22Rv1 (cell line): ENCODE data around the gene ANO10.

Source experiments
- H3K27ac ChIP-seq: fragments of 450-650 bp; 2 replicates; pipeline ENCODE4 v1.5.1; 2017
- CTCF ChIP-seq: fragments of 450-650 bp; IDR thresholded peaks from 2 replicates; pipeline ENCODE4 v1.5.1; 2017; ENCODE audit warnings: mild to moderate bottlenecking
- ZFX ChIP-seq: fragments of 450-650 bp; IDR thresholded peaks from 2 replicates; pipeline ENCODE4 v1.6.1; 2017; ENCODE audit warnings: antibody characterized with exemption, borderline replicate concordance

Gene ANO10

GRCh38 chr3:43435706-43436105, 186.1 kb downstream of the ANO10 start:
- no peak overlapping the region for H3K27ac ChIP-seq
- TF ChIP-seq ZFX (no peak), CTCF (no peak)

- TF ChIP-seq CTCF (no peak), ZFX (no peak)
- no peak overlapping the region for H3K27ac ChIP-seq
Observed at GRCh38 chr3:43434431-43434830, 187.4 kb downstream of the ANO10 start.

GRCh38 chr3:43432462-43432861, 189.3 kb downstream of the ANO10 start:
- TF ChIP-seq CTCF (no peak), ZFX (no peak)
- no peak overlapping the region for H3K27ac ChIP-seq

GRCh38 chr3:43426388-43426787, 195.4 kb downstream of the ANO10 start:
- no peak overlapping the region for H3K27ac ChIP-seq
- TF ChIP-seq ZFX (no peak), CTCF (no peak)

- H3K27ac ChIP-seq, result no peak overlapping the region
Observed at GRCh38 chr3:43425829-43426228, 196.0 kb downstream of the ANO10 start.

GRCh38 chr3:43423639-43424038, 198.2 kb downstream of the ANO10 start:
- no peak for TF ChIP-seq CTCF
- TF ChIP-seq ZFX, result no peak
- no peak overlapping the region for H3K27ac ChIP-seq

More at GRCh38 chr3:43425829-43426228, 196.0 kb downstream of the ANO10 start:
- TF ChIP-seq CTCF (no peak), ZFX (no peak)

GRCh38 chr3:43423142-43423541, 198.7 kb downstream of the ANO10 start:
- TF ChIP-seq ZFX (no peak), CTCF (no peak)
- H3K27ac ChIP-seq, result no peak overlapping the region
